ENCODE measurements around the gene ALDH3B1.

The ALDH3B1 gene

GRCh38 chr11:68015467-68015866, 5.3 kb downstream of the ALDH3B1 start:
- Mint-ChIP-seq H3K4me1 (no peaks in the 10 kb centered on the region), H3K27me3 (peaks cover 4% of the 10 kb centered on the region), H3K4me3 (no peak overlapping the region), H3K9me3 (no peaks in the 10 kb centered on the region), H3K36me3 (ENCODE audit: low read depth) (no peaks in the 10 kb centered on the region), H3K27ac (no peak overlapping the region)
- ATAC-seq = no peak
- DNase-seq = no peak

DNA sequence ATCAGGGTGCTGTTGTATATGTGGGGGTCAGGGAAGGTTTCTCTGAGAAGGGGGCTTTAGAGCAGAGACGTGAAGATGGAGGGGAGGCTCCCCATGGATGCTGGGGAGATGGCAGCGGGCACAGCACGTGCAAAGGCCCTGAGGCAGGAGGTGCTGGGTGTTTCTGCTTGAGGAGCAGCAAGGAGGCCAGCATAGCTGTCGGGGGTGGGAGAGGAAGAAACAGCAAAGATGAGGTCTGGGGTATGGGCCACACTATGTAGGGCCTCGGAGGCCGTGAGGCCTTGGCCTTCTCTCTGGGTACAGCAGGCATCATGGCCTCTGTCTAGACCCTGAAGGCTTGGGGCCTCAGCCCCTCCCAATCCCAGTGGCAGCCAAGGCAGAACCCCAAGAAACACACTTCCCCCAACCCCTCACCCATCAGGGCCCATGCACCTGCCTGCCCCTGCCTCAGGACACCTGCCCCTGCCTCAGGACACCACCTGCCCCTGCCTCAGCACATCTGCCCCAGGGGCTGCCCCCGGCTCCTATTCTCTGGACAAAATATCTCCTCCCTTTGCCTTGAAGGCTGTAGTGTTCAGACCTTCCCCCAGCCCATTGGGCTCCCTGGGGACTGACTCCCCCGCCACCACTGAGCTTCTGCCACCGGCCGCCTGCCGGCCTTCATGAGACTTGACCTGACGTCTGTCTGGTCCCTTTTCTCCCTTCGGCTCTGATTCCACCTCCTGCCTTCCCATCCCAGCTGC, 6.2 kb downstream of the ALDH3B1 start:
- H3K36me3 Mint-ChIP-seq (ENCODE audit: low read depth) = no peaks in the 10 kb centered on the region
- no peak overlapping the region for H3K27ac Mint-ChIP-seq
- DNase-seq (no peak), ATAC-seq (no peak)
- H3K9me3 Mint-ChIP-seq = no peaks in the 10 kb centered on the region
- no peaks in the 10 kb centered on the region for H3K4me1 Mint-ChIP-seq
- H3K27me3 Mint-ChIP-seq = peaks cover 2% of the 10 kb centered on the region
- no peak overlapping the region for H3K4me3 Mint-ChIP-seq

GRCh38 chr11:68016904-68017817, 7.0 kb downstream of the ALDH3B1 start:
- Mint-ChIP-seq H3K27ac (no peak overlapping the region), H3K36me3 (ENCODE audit: low read depth) (no peaks in the 10 kb centered on the region), H3K4me3 (no peak overlapping the region), H3K9me3 (no peaks in the 10 kb centered on the region), H3K4me1 (no peaks in the 10 kb centered on the region), H3K27me3 (peaks cover 2% of the 10 kb centered on the region)
- DNase-seq = no peak
- ATAC-seq = no peak

GRCh38 chr11:68017980-68018729, 8.0 kb downstream of the ALDH3B1 start:
- no peak for ATAC-seq
- Mint-ChIP-seq H3K9me3 (no peaks in the 10 kb centered on the region), H3K4me1 (no peaks in the 10 kb centered on the region), H3K27me3 (peaks cover 2% of the 10 kb centered on the region), H3K4me3 (no peak overlapping the region), H3K36me3 (ENCODE audit: low read depth) (no peaks in the 10 kb centered on the region), H3K27ac (no peak overlapping the region)
- DNase-seq = no peak

DNA sequence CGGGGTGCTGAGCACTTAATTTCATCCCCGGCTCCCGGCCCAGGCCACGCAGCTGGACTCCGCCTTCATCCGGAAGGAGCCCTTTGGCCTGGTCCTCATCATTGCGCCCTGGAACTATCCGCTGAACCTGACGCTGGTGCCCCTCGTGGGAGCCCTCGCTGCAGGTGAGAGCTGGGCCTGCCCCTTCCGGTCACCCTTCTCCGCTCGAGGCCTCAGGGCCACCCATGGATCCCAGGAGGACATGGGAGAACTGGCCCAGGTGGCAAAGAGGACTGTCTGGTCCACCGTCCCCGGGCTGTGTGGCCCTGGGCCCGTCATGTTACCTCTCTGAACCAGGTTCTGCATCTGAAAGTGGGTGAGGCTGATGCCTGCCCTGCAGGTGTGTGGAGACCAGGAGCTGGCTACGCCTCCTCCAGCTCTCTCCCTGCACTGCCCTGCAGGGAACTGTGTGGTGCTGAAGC, 8.6 kb downstream of the ALDH3B1 start:
- Mint-ChIP-seq H3K27ac (no peak overlapping the region), H3K36me3 (ENCODE audit: low read depth) (no peaks in the 10 kb centered on the region), H3K9me3 (no peaks in the 10 kb centered on the region), H3K4me3 (no peak overlapping the region), H3K4me1 (no peaks in the 10 kb centered on the region), H3K27me3 (peaks cover 2% of the 10 kb centered on the region)
- DNase-seq (no peak), ATAC-seq (no peak)

DNA sequence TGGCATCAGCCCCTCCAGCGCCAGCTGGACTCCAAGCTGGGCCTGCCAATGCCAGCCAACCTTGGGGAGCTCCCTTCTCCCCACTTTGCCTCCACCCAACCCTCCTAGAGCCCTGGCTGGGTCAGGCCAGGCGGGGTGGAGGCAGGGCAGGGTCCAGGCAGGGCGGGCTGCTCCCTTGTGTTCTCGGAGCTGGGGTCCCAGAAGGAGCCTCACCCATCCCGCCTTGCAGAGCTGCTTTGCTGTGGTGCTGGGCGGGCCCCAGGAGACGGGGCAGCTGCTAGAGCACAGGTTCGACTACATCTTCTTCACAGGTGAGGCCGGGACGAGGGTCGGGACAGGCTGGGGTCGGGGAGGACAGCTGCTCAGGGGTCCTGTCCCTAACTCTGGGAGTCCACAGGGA, 9.4 kb downstream of the ALDH3B1 start:
- no peaks in the 10 kb centered on the region for H3K4me1 Mint-ChIP-seq
- H3K27ac Mint-ChIP-seq = no peak overlapping the region
- H3K36me3 Mint-ChIP-seq (ENCODE audit: low read depth) = no peaks in the 10 kb centered on the region
- peaks cover 2% of the 10 kb centered on the region for H3K27me3 Mint-ChIP-seq
- ATAC-seq (no peak), DNase-seq (no peak)
- no peak overlapping the region for H3K4me3 Mint-ChIP-seq
- H3K9me3 Mint-ChIP-seq = no peaks in the 10 kb centered on the region

- Mint-ChIP-seq H3K4me1 (no peaks in the 10 kb centered on the region), H3K27ac (no peak overlapping the region), H3K36me3 (ENCODE audit: low read depth) (no peaks in the 10 kb centered on the region), H3K27me3 (peaks cover 2% of the 10 kb centered on the region), H3K4me3 (no peak overlapping the region), H3K9me3 (no peaks in the 10 kb centered on the region)
- peak; percentile 5 for ATAC-seq
- DNase-seq = no peak
Measured at GRCh38 chr11:68020575-68020974, 10.4 kb downstream of the ALDH3B1 start.

- Mint-ChIP-seq H3K4me1 (no peaks in the 10 kb centered on the region), H3K9me3 (no peaks in the 10 kb centered on the region), H3K36me3 (ENCODE audit: low read depth) (no peaks in the 10 kb centered on the region), H3K27me3 (peaks cover 2% of the 10 kb centered on the region), H3K27ac (no peak overlapping the region), H3K4me3 (no peak overlapping the region)
- ATAC-seq (no peak), DNase-seq (no peak)
Measured at GRCh38 chr11:68021167-68021787, 11.2 kb downstream of the ALDH3B1 start.

DNA sequence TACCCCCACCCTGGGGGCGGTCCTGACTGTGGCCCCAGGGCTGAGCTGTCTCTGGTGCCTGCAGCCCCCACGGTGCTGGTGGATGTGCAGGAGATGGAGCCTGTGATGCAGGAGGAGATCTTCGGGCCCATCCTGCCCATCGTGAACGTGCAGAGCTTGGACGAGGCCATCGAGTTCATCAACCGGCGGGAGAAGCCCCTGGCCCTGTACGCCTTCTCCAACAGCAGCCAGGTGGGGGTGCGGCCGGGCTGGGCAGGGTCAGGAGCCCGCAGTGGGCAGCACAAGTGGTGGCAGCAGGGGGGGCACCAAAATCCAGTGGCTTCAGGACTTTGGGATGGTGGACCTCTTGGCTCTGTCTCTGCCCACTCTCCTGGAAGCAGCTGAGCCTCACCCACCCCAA, 12.4 kb downstream of the ALDH3B1 start:
- Mint-ChIP-seq H3K27ac (no peak overlapping the region), H3K36me3 (ENCODE audit: low read depth) (no peaks in the 10 kb centered on the region), H3K4me3 (no peak overlapping the region), H3K4me1 (no peaks in the 10 kb centered on the region), H3K9me3 (no peaks in the 10 kb centered on the region), H3K27me3 (peaks cover 2% of the 10 kb centered on the region)
- ATAC-seq (no peak), DNase-seq (no peak)

DNA sequence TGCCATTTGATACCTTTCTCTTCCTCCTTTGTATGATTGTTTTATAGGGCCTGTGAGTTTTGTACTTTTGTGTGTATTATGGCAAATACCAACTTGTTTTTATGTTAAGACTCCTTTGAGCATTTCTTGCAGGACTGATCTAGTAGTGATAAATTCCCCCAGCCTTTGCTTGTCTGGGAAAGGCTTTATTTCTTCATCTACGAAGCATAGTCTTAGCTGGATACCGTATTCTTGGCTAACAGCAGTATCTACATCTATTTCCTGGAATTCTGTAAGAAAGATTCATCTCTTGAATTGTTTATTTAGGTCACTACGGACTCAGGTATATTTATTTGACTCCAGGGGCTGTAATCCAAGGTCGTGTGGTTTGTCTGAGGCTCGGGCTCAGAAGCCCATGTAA, 14.4 kb downstream of the ALDH3B1 start:
- peaks cover 2% of the 10 kb centered on the region for H3K27me3 Mint-ChIP-seq
- DNase-seq = no peak
- peaks cover 15% of the 10 kb centered on the region for H3K4me1 Mint-ChIP-seq
- ATAC-seq = no peak
- no peak overlapping the region for H3K4me3 Mint-ChIP-seq
- no peak overlapping the region for H3K27ac Mint-ChIP-seq
- H3K36me3 Mint-ChIP-seq (ENCODE audit: low read depth) = no peaks in the 10 kb centered on the region
- no peaks in the 10 kb centered on the region for H3K9me3 Mint-ChIP-seq

- no peaks in the 10 kb centered on the region for H3K27me3 Mint-ChIP-seq
- no peaks in the 10 kb centered on the region for H3K9me3 Mint-ChIP-seq
- no peaks in the 10 kb centered on the region for H3K36me3 Mint-ChIP-seq (ENCODE audit: low read depth)
- no peak overlapping the region for H3K27ac Mint-ChIP-seq
- ATAC-seq (no peak), DNase-seq (no peak)
- no peak overlapping the region for H3K4me3 Mint-ChIP-seq
- H3K4me1 Mint-ChIP-seq = peaks cover 21% of the 10 kb centered on the region
Measured at GRCh38 chr11:68025047-68025446, 14.9 kb downstream of the ALDH3B1 start.

DNA sequence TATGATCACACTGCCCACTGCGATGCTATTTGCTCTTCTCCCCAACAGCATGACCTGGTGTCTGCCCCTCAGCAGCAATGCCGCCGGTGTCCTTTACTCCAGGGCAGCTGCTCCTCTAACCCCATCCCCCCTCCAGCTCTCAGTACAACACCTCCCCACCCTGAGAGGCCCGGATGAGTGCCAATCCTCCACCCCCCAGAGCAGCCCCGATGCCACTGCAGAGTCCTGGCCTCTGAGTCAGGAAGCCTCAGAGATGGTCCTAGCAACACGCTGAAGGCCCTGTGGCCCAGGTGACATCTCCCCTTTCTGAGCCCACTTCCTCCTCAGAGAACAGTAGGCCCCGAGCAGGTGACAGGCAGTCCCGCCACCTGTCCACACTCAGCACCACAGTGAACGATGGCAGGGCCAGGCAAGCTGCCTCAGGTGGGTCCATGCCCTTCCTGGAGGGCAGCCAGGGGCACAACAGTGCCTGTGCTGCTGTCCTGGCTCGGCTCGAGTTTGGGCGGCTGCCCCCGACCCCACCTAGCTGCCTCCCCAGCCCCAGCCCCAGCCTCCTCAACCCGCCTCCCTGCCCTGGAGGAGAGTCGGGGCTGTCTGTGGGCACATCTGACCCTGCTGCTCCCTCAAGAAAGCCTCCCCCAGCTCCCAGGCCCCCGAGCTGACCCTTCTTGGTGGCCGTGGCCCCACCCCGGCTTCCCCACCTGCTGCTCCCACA, 16.4 kb downstream of the ALDH3B1 start:
- no peak for ATAC-seq
- DNase-seq = no peak
- Mint-ChIP-seq H3K4me1 (peaks cover 33% of the 10 kb centered on the region), H3K36me3 (ENCODE audit: low read depth) (peaks cover under 1% of the 10 kb centered on the region), H3K27me3 (no peaks in the 10 kb centered on the region), H3K27ac (no peak overlapping the region), H3K4me3 (no peak overlapping the region), H3K9me3 (no peaks in the 10 kb centered on the region)

GRCh38 chr11:68027667-68028066, 17.5 kb downstream of the ALDH3B1 start:
- no peak for DNase-seq
- no peaks in the 10 kb centered on the region for H3K27me3 Mint-ChIP-seq
- H3K9me3 Mint-ChIP-seq = no peaks in the 10 kb centered on the region
- ATAC-seq = no peak
- peaks cover 3% of the 10 kb centered on the region for H3K36me3 Mint-ChIP-seq (ENCODE audit: low read depth)
- H3K4me3 Mint-ChIP-seq = no peak overlapping the region
- H3K4me1 Mint-ChIP-seq = peaks cover 37% of the 10 kb centered on the region
- H3K27ac Mint-ChIP-seq = no peak overlapping the region
